HTR-8/SVneo (cell line): Measurements from ENCODE around the gene PRELID1.

Experiments
- DNase-seq: peaks from one replicate; pipeline ENCODE4 v3.0.0; 2011; ENCODE audit warnings: low spot score, mixed read lengths; ENCODE audit not compliant: insufficient read length
- FAIRE-seq: peaks from 2 replicates; lab custom pipeline; 2011; peaks lifted over from hg19 to GRCh38; lab: Jason Lieb, UNC

PRELID1 gene

DNA sequence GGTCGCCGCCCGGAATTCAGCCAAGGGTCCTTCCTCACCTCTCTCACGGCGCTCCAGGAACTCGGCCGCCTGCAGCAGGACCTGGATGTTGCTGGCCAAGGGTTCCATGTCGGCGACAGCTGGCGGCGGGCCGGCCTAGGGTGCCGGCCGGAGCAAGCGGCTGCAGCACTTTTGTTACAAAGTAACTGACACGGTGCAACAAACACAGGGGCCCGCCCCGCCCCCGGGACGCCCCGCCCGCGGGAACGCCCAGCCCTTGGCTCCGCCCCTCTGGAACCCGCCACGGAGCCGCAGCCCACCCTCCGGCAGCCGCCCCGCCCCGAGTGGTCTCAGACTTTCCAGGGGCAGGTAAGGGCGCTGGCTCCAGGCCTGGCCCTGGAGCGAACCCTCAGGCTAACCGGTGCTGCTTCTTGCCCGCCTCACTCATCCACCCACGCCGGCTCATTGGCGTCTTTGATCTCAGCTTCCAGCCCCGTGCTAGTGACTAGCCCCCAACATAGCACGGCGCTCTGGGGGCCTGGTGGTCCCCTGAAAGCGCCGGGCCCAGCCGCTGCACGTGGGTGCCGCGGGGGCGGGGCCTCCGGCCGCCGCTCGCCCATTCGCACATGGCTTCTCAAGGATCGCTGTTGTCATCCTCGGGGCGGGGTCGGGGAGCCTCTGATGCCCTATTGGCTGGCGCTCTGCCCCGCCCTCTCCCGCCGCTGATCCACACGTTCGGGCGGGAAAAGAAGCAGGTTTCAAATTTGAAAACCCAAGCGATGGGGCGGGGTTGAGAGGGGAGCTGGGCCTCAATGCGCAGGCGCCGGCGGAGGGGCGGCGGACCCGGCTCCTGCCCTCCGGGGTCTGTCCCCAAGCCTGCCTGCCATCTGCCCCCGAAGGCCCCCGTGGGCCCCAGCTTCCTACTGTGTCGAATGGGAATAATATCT is 8.4 kb downstream of the PRELID1 start, which contains the start of gene MXD3:
Gene MXD3 (minus strand): TSS at position 176 of the 926 bp plus-strand sequence. CDS start 68 bp downstream, at position 108.
- DNase-seq (peak; percentile 95), FAIRE-seq (no peak)

GRCh38 chr5:177312649-177313181 is 9.1 kb downstream of the PRELID1 start:
- FAIRE-seq (peak; percentile 44), DNase-seq (peak; percentile 48)

- DNase-seq (no peak), FAIRE-seq (no peak)
Observed at GRCh38 chr5:177313561-177314259, 10.1 kb downstream of the PRELID1 start.

DNA sequence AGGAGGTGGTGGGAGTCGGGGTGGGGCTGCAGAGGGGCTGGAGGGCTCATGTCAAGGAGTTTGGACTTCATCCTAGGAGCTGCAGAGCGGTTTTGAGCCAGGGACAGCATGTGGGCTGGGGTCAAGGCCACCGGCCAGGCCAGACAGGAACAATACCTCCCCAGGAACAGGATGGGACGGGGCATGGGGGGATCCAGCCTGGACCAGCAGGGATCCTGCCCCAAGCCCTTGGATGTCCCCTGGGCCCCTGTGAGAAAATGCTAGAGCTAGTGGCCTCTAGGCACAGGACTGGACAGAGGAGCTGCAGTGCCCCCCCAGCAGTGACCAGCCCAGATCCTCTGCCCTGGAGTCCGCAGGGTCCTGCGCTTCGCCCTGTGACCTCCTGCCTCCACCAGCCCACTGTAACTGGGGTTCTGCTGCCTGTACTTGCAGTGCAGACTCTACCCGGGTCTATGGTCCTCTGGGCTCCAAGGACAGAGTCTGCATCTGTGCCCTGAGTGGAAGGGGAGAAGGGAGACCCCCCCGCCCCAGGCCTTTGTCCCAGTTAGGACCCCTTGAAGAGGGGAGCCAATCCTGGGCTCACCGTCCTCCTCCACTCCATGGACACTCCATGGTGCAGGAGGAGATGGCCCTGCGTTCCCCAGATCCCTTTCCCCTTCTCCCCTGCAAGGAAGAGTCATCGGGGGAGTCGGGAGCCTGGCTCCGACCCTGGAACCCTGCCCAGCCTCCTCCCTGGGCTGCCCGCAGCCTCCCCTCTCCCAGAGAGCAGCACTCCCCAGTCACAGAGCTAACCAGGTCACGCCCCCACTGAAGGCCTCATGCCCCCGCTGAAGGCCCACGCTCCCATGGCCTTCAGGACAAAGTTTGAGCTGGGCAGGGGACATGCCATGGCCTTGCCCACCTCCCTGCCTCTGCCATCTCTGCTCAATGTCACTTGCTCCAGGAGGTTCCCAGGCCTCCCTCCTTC is 11.1 kb downstream of the PRELID1 start:
- no peak for DNase-seq
- FAIRE-seq = no peak

GRCh38 chr5:177315411-177315810 is 11.8 kb downstream of the PRELID1 start:
- DNase-seq (no peak), FAIRE-seq (no peak)

DNA sequence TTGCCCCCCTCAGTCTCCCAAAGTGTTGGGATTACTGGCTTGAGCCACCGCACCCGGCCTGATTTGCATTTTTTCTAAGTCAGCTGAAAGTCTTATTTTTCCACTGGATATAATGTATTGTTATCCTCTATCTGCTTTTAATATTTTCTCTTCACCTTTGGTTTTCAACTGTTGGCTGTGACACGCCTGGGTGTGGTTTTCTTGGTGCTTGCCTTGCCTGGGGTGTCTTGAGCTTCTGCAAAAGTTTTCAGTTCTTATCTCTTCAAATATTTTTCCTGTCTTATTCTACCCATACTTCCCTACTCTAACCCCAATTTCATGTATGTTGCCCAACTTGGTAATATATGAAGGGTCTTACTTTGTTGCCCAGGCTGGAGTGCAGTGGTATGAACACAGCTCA is 12.4 kb downstream of the PRELID1 start:
- FAIRE-seq (no peak), DNase-seq (no peak)

GRCh38 chr5:177317959-177318377 is 14.4 kb downstream of the PRELID1 start:
- no peak for FAIRE-seq

DNA sequence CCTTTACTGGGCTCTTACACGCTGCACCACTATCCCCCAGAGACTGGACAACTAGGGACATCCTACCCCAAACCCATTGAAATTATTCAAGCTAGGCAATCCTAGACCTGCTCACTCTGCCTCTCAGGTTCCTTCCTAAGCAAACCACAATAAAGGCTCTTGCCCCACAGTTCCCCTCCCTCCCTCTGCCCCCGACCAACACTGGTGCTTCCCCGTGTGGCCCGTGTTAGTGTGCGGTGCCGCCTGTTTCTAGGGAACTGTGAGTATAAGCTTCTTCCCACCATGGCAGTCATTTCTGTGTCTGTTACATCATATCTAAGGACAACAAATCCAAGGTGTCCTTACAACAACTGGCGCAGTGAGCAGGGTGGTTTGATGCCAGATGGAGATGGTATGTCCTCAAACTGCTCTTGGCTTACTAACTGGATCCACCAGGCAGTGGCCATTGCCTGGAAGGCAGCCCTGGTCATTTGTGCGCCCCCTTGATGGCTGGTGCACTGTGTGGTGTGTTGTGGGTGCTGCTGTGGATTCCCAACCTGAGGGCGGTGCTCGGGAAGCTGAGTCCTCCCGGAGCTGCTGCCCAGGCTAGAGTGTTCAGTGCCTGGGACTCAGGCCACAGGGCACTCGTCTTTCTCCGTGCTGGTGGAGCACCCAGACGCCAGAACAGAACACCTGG is 16.5 kb downstream of the PRELID1 start:
- no peak for FAIRE-seq

More at GRCh38 chr5:177317959-177318377, 14.4 kb downstream of the PRELID1 start:
- DNase-seq = peak; percentile 67

DNA sequence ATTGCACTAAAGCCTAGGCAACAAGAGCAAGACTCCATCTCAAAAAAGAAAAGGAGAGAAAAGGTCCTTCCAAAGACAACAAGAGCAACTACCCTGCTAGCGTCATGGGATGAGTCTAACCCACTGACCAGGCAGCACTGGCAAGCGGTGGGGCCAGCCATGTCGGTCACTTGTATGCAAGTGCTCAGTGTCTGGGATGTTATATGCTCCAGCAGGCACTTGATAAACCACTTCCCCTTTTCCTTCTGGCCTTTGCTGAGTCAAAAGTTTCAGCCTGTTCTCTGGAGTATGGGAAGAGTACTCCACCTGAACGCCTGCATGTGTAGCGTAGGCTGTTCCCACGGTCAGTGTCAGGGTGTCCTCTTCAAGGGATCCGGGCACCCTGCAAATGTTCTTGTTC is 17.3 kb downstream of the PRELID1 start:
- no peak for DNase-seq
- FAIRE-seq = no peak

More for the DNA sequence above, 16.5 kb downstream of the PRELID1 start:
- no peak for DNase-seq

DNA sequence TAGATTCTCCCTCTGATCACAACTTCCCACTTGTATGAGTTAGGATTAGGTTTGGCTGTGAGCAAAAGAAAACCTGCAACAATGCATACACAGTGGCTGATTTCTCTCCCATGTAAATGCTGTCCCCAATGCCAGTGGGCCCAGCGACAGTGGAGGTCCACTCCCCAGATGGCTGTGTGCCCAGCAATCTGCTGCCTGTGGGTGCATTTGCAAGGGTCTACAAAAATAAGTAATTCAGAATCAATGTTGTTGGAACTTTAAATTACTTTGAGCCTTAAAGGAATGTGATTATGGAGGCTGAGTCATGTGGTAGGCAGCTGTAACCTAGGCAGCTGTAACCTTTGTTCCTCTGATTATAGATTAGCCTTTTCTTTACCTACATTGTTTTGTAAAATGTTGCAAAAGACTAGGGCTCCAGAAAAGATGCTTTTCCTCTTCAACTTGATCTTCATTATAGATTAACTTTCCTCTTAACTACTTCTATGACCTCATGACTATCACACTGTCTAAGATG is 22.3 kb downstream of the PRELID1 start:
- DNase-seq (no peak), FAIRE-seq (no peak)

GRCh38 chr5:177327539-177328522 is 24.2 kb downstream of the PRELID1 start:
- no peak for FAIRE-seq
- no peak for DNase-seq

GRCh38 chr5:177328545-177329231 is 25.1 kb downstream of the PRELID1 start:
- DNase-seq (no peak), FAIRE-seq (no peak)

DNA sequence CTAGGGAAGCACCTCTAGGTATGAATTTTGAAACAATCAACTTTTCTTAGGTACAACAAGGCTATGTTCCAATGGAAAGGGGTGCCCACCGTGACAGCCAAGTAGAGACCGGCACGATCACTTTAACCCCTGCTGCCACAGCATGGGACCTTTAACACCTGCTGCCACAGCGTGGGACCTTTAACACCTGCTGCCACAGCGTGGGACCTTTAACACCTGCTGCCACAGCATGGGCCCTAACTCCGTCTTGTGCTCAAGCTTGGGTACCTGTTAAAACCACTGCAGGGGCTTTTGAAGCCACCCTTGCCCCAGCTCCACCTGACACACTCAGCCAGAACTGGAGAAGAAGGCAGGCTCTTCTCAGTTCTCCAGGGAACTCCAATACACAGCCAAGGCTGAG is 26.3 kb downstream of the PRELID1 start:
- FAIRE-seq = no peak
- no peak for DNase-seq

DNA sequence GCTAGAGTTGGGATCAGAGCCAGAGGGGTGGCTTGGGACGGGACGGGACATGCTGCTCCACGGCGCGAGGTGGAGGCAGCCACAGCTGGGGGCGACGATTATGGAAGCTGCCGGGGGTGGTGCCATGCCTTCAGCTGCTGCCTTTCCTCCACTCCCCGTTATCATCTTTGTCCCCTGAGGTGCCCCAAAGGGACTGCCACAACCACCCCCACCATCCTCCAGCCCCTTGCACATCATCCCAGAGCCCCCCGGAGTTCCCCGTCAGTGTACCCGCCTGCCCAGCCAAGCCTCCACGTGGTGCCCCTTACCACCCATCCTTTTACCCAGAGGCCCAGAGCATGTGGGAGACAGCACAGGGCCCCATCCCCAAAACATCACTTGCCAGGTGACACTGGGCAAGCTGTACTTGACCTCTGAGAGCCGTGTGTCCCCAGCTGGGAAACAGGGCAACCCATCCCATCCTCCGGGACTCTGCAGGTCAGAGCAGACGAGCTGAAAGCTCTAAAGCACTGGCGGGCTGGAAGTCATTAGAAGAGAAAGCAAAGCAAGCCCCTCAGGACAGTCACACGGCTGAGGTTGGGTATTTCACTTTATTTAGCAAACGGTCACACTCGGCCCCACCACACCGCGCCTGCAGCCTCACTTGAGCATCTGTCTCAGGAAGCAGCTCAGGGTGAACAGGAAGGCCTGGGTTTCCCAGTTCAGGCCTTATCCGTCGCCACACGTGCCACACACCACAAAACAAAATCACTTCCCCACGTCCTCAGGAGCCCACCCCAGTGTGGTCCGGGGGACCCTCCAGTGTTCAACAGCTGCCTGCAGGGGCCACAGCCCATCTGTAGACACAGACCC is 27.6 kb downstream of the PRELID1 start:
- DNase-seq (no peak), FAIRE-seq (no peak)

DNA sequence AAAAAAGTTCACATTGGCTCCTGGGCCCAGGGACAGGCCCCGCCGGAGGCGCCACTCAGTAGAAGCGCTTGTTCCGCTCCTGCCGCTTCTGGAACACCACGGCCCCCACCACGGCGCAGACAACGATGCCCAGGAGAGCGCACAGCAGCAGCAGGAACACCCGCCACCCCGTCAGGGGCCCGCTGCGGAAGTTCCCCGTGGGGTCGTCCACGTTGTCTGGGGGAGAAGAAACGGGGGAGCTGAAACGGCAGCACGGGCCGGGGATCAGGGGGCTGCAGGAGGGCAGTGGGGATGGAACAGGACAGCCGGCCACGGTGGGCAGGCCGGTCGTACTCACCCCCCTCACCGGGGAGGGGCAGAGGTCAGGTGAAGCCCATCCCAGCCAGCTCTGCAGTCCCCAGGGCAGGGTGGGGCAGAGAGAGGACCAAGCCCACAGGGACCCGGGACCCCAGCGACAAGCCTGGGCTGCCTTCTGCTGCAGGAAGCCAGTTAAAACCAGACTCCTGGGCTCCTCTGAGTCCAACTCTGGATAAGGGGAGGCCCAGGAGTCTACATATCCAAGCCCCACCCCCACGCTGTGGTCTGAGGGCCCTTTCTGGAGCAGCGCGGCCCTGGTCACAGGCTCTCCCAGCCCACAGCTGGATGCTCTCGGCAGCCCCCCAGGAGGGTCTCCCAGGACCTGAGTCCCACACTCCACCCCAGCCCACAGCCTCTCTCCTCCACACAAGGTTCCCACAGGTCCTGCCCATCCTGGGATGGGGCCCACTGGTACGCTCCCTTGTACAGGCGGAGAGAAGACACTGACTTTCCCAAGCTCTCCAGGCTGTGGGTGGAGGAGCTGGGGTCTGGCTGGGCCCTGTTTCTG is 28.7 kb downstream of the PRELID1 start:
- FAIRE-seq (no peak), DNase-seq (no peak)

- DNase-seq (no peak), FAIRE-seq (no peak)
Observed at GRCh38 chr5:177332896-177333260, 29.3 kb downstream of the PRELID1 start.
